Neural progenitor cell (in vitro differentiated cells): Measurements from ENCODE around the gene KLHL25. TPM values are rescaled to one million over a fixed set of nuclear protein-coding genes. Genes with fewer than 3 reads are reported as not detected.

Experiments
- DNase-seq: peaks from one replicate; pipeline ENCODE4 v3.0.0-alpha.2; 2016; ENCODE audit warnings: low spot score
- H2AFZ ChIP-seq: fragments of 200-600 bp; sonication (generic); replicated peaks from 2 replicates; pipeline ENCODE4 v1.6.1; 2016; ENCODE audit warnings: antibody characterized with exemption
- H3F3A ChIP-seq: fragments of 200-600 bp; sonication (generic); 2 replicates; pipeline ENCODE4 v1.6.1; 2016; ENCODE audit warnings: antibody characterized with exemption, low read depth
- H3K27ac ChIP-seq: fragments of 200-600 bp; sonication (generic); 2 replicates; pipeline ENCODE4 v1.5.1; 2016; ENCODE audit warnings: mild to moderate bottlenecking
- H3K27me3 ChIP-seq: fragments of 200-600 bp; sonication (generic); 2 replicates; pipeline ENCODE4 v1.6.1; 2016; ENCODE audit warnings: mild to moderate bottlenecking, moderate library complexity
- H3K36me3 ChIP-seq: fragments of 200-600 bp; sonication (generic); 2 replicates; pipeline ENCODE4 v1.5.1; 2016
- H3K4me1 ChIP-seq: fragments of 200-600 bp; sonication (generic); 2 replicates; pipeline ENCODE4 v1.6.1; 2016; ENCODE audit warnings: mixed run types
- H3K4me2 ChIP-seq: fragments of 200-600 bp; sonication (generic); 2 replicates; pipeline ENCODE4 v1.6.1; 2016
- H3K4me3 ChIP-seq: fragments of 200-600 bp; sonication (generic); 2 replicates; pipeline ENCODE4 v1.5.1; 2016
- H3K79me2 ChIP-seq: fragments of 200-600 bp; sonication (generic); 2 replicates; pipeline ENCODE4 v1.6.1; 2016; ENCODE audit warnings: low read depth
- H3K9ac ChIP-seq: fragments of 200-600 bp; sonication (generic); 2 replicates; pipeline ENCODE4 v1.6.1; 2016
- H3K9me3 ChIP-seq: fragments of 200-600 bp; sonication (generic); 2 replicates; pipeline ENCODE4 v1.5.1; 2016; ENCODE audit warnings: low read depth
- H4K20me1 ChIP-seq: fragments of 200-600 bp; sonication (generic); 2 replicates; pipeline ENCODE4 v1.6.1; 2016; ENCODE audit warnings: low read depth
- H3K27ac Mint-ChIP-seq: 3 replicates; pipeline ENCODE4 v1.8.0; 2021; ENCODE audit warnings: mixed read lengths
- H3K27me3 Mint-ChIP-seq: 2 replicates; pipeline ENCODE4 v1.8.0; 2022; ENCODE audit warnings: low read depth, mild to moderate bottlenecking, inconsistent platforms, moderate library complexity, mixed read lengths; ENCODE audit not compliant: insufficient read depth
- H3K36me3 Mint-ChIP-seq: 3 replicates; pipeline ENCODE4 v1.8.0; 2021; ENCODE audit warnings: mixed read lengths
- H3K4me1 Mint-ChIP-seq: 3 replicates; pipeline ENCODE4 v1.8.0; 2021; ENCODE audit warnings: mixed read lengths
- H3K4me3 Mint-ChIP-seq: 3 replicates; pipeline ENCODE4 v1.8.0; 2021; ENCODE audit warnings: mild to moderate bottlenecking, moderate library complexity, mixed read lengths
- H3K9me3 Mint-ChIP-seq: 3 replicates; pipeline ENCODE4 v1.8.0; 2020; ENCODE audit warnings: mixed read lengths
- CTCF ChIP-seq: fragments of 200-600 bp; sonication (generic); IDR thresholded peaks from 2 replicates; pipeline ENCODE4 v1.5.1; 2017; ENCODE audit warnings: antibody characterized with exemption, mild to moderate bottlenecking
- EZH2 ChIP-seq: fragments of 200-600 bp; sonication (generic); IDR thresholded peaks from 2 replicates; pipeline ENCODE4 v1.6.1; 2017; ENCODE audit warnings: antibody characterized with exemption, mild to moderate bottlenecking, moderate library complexity
- EZH2phosphoT487 ChIP-seq: fragments of 200-600 bp; sonication (generic); IDR thresholded peaks from 2 replicates; pipeline ENCODE4 v1.6.1; 2017; ENCODE audit warnings: antibody characterized with exemption
- total RNA-seq: library from RNA; depleted of rRNA; stranded (reverse); fragments of >200 nt; gene quantifications from 2 replicates; pipeline ENCODE4 v1.2.3, GENCODE V29; 2015; ENCODE audit warnings: low replicate concordance

KLHL25 gene
- total RNA-seq, 1 donor from 2014 or later = 12.1 TPM

- peak overlapping the region; percentile 5 for H3K27ac Mint-ChIP-seq
- H3K4me1 ChIP-seq = no peaks in the 10 kb centered on the region
- H3K27me3 Mint-ChIP-seq = peaks cover 9% of the 10 kb centered on the region
- no peak overlapping the region for H3K4me3 Mint-ChIP-seq
- no peaks in the 10 kb centered on the region for H3K36me3 ChIP-seq
- no peaks in the 10 kb centered on the region for H3K27me3 ChIP-seq
- no peaks in the 10 kb centered on the region for H3K9me3 ChIP-seq
- no peaks in the 10 kb centered on the region for H4K20me1 ChIP-seq
- H3K9me3 Mint-ChIP-seq = no peaks in the 10 kb centered on the region
- H2AFZ ChIP-seq = no peak overlapping the region
- no peak overlapping the region for H3K4me2 ChIP-seq
- H3K36me3 Mint-ChIP-seq = no peaks in the 10 kb centered on the region
- H3K27ac ChIP-seq = no peak overlapping the region
- TF ChIP-seq CTCF (no peak), EZH2phosphoT487 (no peak), EZH2 (no peak)
- H3K4me3 ChIP-seq = no peak overlapping the region
- H3K9ac ChIP-seq = no peak overlapping the region
- no peak for DNase-seq
- no peaks in the 10 kb centered on the region for H3F3A ChIP-seq
- H3K4me1 Mint-ChIP-seq = peaks cover 25% of the 10 kb centered on the region
- H3K79me2 ChIP-seq = no peaks in the 10 kb centered on the region
These were observed 34.1 kb upstream of the KLHL25 start for GRCh38 chr15:85828874-85829273.

- Mint-ChIP-seq H3K4me1 (peaks cover 25% of the 10 kb centered on the region), H3K27ac (no peak overlapping the region), H3K4me3 (no peak overlapping the region), H3K27me3 (peaks cover 6% of the 10 kb centered on the region), H3K9me3 (no peaks in the 10 kb centered on the region), H3K36me3 (no peaks in the 10 kb centered on the region)
- no peak overlapping the region for H3K4me3 ChIP-seq
- TF ChIP-seq CTCF (no peak), EZH2 (no peak), EZH2phosphoT487 (no peak)
- H3K27me3 ChIP-seq = no peaks in the 10 kb centered on the region
- no peak overlapping the region for H2AFZ ChIP-seq
- H3K27ac ChIP-seq = no peak overlapping the region
- H3K9me3 ChIP-seq = no peaks in the 10 kb centered on the region
- H3K36me3 ChIP-seq = no peaks in the 10 kb centered on the region
- no peak overlapping the region for H3K9ac ChIP-seq
- H3F3A ChIP-seq = no peaks in the 10 kb centered on the region
- no peaks in the 10 kb centered on the region for H3K79me2 ChIP-seq
- no peak for DNase-seq
- no peaks in the 10 kb centered on the region for H4K20me1 ChIP-seq
- no peaks in the 10 kb centered on the region for H3K4me1 ChIP-seq
- no peak overlapping the region for H3K4me2 ChIP-seq
These were observed 33.4 kb upstream of the KLHL25 start for GRCh38 chr15:85828126-85828525.

- Histone ChIP-seq H3K9ac (no peak overlapping the region), H3K27me3 (no peaks in the 10 kb centered on the region)
- H3K27ac Mint-ChIP-seq = no peak overlapping the region
These were observed 32.2 kb upstream of the KLHL25 start for GRCh38 chr15:85826756-85827515.

More at GRCh38 chr15:85826756-85827515, 32.2 kb upstream of the KLHL25 start:
- H3K4me1 ChIP-seq = no peaks in the 10 kb centered on the region
- Mint-ChIP-seq H3K4me1 (peaks cover 22% of the 10 kb centered on the region), H3K27me3 (peaks cover 6% of the 10 kb centered on the region), H3K9me3 (no peaks in the 10 kb centered on the region), H3K36me3 (no peaks in the 10 kb centered on the region), H3K4me3 (no peak overlapping the region)
- no peak for DNase-seq
- H3K27ac ChIP-seq = no peak overlapping the region
- TF ChIP-seq EZH2phosphoT487 = no peak
- no peak for TF ChIP-seq CTCF
- H3F3A ChIP-seq = no peaks in the 10 kb centered on the region
- no peak overlapping the region for H2AFZ ChIP-seq
- no peak overlapping the region for H3K4me3 ChIP-seq
- no peak overlapping the region for H3K4me2 ChIP-seq
- H3K36me3 ChIP-seq = no peaks in the 10 kb centered on the region
- no peaks in the 10 kb centered on the region for H3K9me3 ChIP-seq
- no peaks in the 10 kb centered on the region for H4K20me1 ChIP-seq
- no peaks in the 10 kb centered on the region for H3K79me2 ChIP-seq
